ENCODE data around the gene SVOP.

Gene SVOP

GRCh38 chr12:108858311-108859074, 162.4 kb downstream of the SVOP start:
- Histone ChIP-seq H3K9me3 (ENCODE audit: severe bottlenecking) (no peaks in the 10 kb centered on the region), H3K36me3 (ENCODE audit: low read depth) (peaks cover 22% of the 10 kb centered on the region), H3K4me3 (ENCODE audit: severe bottlenecking) (peak overlapping the region; percentile 88), H3K27ac (ENCODE audit: poor library complexity, severe bottlenecking) (peak overlapping the region; percentile 94), H3K4me1 (ENCODE audit: insufficient read depth, poor library complexity, severe bottlenecking) (peaks cover 24% of the 10 kb centered on the region), H3K27me3 (ENCODE audit: insufficient read depth, poor library complexity, severe bottlenecking) (no peaks in the 10 kb centered on the region)
- TF ChIP-seq CTCF (IDR thresholded peaks at IDR 0.05; ENCODE audit: poor library complexity, severe bottlenecking), result no peak
- no peak for ATAC-seq (ENCODE audit: low read depth)
- DNase-seq (ENCODE audit: low spot score), result no peak

Data from RWPE2 (cell line).